Stimulated activated CD8-positive, alpha-beta memory T cell treated with anti-CD3 and anti-CD28 coated beads, Interleukin-4, amount 100 ng/mL, for 1 hour (primary cell): Measurements from ENCODE around the gene LGALS4.
A peak's percentile ranks its signal among the peaks of the same experiment; 100 is the strongest.
"Not testable (repeated sequence)": the region's sequence is repeated elsewhere in the genome, so short reads cannot be mapped to it uniquely, and the experiment has no call there.

Experiments used
- DNase-seq, 2 donors: peaks; one replicate each; pipeline ENCODE4 v3.0.0-alpha.2; 2020; ENCODE audit warnings: low read depth in 2 of 2, low spot score in 1 of 2

LGALS4 gene

GRCh38 chr19:38771569-38771968 is 41.2 kb downstream of the LGALS4 start:
- not testable (repeated sequence) for DNase-seq

GRCh38 chr19:38770949-38771275 is 41.8 kb downstream of the LGALS4 start:
- not testable (repeated sequence) for DNase-seq

DNA sequence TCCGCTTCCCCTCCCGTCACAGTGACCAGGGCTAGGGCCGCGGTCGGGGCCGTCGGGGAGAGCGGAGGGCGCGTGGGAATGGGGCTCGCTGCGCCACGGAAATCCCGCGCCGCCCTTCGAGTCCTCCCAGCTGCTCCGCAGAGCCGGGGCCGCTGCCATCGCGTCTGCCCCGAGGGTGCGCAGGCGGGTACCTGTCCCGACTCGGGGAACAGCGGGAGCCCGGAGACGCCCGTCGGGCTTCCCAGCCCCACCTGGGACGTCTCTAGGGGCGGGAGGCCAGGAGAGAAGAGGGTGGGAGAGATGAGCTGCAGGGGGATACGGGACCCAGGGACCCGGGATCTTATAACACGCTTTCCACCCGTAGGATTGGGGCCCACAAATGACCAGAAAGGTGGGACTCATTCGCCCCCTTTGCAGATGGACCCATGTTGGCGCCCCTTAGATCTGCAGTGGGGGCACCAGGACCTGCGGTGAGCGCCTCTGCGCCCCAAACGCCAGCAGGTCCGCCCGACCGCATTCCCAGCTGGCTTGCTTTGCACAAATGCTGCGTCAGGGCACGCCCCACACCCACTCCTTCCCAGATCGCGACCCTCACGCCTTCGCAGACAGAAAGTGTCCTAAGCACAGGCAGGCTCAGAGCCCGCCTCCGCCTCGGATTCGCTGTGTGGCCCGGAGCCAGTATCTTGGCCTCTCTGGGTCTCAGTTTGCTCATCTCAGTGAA is 42.4 kb downstream of the LGALS4 start:
- DNase-seq, result not testable (repeated sequence)

DNA sequence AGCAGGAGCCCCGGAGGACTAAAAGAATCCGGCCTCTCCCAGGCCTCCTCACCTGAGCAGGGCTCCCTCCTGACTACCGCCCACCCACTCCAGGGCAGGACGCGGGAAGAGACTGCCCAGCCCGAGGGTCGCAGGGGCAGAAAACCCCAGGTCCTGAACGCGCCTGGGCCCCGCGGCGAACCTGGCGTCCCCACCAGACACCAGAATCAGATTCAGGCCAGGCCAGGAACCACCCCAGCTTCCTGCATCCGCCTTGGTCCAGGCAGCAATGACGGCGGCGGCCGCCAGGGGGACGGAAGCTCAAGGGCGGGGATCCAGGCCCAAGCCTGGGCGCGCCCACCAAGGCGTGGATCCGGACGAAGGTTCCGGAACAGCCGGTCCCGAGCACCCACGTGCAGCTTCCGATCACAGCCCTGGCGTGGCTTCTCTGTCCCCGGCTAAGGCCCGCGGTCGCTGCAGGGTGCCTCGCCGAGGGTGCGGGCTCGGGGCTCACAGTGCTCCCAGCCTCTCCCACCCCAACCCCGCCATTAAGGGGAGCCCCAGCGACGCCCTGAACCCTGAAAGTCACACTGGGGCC is 43.0 kb downstream of the LGALS4 start:
- DNase-seq, result peak; percentile 85 to 90

GRCh38 chr19:38766276-38767047 is 46.3 kb downstream of the LGALS4 start:
- DNase-seq, result no peak

- no peak for DNase-seq
These were observed 47.5 kb downstream of the LGALS4 start for GRCh38 chr19:38765214-38765613.

- no peak for DNase-seq
These were observed 48.9 kb downstream of the LGALS4 start for GRCh38 chr19:38763795-38764220.

DNA sequence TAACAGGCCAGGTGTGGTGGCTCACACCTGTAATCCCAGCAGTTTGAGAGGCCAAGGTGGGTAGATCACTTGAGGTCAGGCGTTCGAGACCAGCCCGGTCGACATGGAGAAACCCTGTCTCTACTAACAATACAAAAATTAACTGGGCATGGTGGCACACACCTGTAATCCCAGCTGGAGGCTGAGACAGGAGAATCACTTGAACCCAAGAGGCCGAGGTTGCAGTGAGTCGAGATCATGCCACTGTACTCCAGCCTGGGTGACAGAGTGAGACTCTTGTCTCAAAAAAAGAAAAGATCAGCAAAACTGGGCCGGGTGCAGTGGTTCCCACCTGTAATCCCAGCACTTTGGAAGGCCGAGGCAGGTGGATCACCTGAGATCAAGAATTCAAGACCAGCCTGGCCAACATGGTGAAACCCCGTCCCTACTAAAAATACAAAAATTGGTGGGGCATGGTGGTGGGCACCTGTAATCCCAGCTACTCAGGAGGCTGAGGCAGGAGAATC is 50.8 kb downstream of the LGALS4 start:
- not testable (repeated sequence) for DNase-seq

- DNase-seq, result not testable (repeated sequence)
These were observed 51.8 kb downstream of the LGALS4 start for GRCh38 chr19:38760805-38761517.

DNA sequence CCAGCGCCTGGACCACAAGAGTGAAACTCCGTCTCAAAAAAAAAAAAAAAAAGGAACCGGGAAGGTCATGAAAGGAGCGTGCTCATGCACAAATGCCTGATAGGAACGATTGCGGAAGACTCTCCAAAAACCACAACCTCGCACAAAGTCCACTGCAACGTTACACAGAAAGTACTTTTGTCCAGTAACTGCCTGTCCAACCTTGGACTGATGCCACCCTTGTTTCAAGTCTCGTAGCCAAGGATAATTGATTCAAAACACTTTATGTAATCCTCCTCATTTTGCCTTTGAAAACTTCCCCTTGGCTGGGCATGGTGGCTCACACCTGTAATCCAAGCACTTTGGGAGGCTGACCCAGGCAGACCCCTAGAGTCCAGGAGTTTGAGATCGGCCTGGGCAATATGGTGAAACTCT is 53.1 kb downstream of the LGALS4 start:
- DNase-seq, result no peak

GRCh38 chr19:38754196-38754595 is 58.5 kb downstream of the LGALS4 start:
- not testable (repeated sequence) for DNase-seq

GRCh38 chr19:38753783-38754182 is 59.0 kb downstream of the LGALS4 start:
- DNase-seq, result not testable (repeated sequence)
